ENCODE measurements around the gene RAB8B. TPM values are rescaled to one million over a fixed set of nuclear protein-coding genes. Genes with fewer than 3 reads are reported as not detected.

RAB8B gene
- total RNA-seq, 1 experiment from 2014 or later = 17.6 TPM

DNA sequence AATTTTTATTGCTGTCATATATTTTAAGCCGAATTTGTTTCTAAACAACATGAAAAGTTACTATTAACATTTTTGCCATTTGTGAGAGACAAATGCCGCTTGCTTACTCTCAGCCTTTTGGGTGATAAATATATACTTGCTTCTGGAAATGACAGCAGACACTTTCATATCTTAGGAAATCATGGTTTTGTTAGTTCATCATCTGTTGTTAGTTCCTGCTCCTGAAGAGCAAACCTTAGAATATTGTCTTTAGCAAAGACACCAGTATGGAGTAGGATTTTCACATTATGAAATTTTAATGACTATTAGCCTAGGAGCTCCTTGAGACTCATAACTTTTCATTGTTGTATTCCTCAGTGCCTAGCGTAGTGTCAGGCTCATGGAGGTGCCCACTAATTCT is 36.0 kb downstream of the RAB8B start:
- ATAC-seq (no peak), DNase-seq (ENCODE audit: low read depth, low spot score) (no peak)
- Histone ChIP-seq H3K36me3 (ENCODE audit: control insufficient read depth, insufficient read depth, low read length) (no peaks in the 10 kb centered on the region), H3K4me1 (ENCODE audit: control insufficient read depth, insufficient read depth, low read length) (no peaks in the 10 kb centered on the region; the same call in 1 of the 2 replicates), H3K9me3 (ENCODE audit: control insufficient read depth, insufficient read depth, low read depth, low read length) (no peaks in the 10 kb centered on the region), H3K27ac (ENCODE audit: low read length) (no peak overlapping the region), H3K4me3 (ENCODE audit: low read depth in 2 of 2, low read length in 2 of 2) (no peak overlapping the region), H3K27me3 (ENCODE audit: control insufficient read depth, insufficient read depth, low read length) (no peaks in the 10 kb centered on the region)
- BruUV-seq (replicated peaks) = no TSS peak
- TF ChIP-seq SIN3A (IDR thresholded peaks at IDR 0.05; ENCODE audit: borderline replicate concordance, insufficient read depth, low read depth, low read length) (no peak), POLR2AphosphoS5 (IDR thresholded peaks at IDR 0.05; ENCODE audit: low read depth, low read length) (no peak), TCF7L2 (IDR thresholded peaks at IDR 0.05; ENCODE audit: low read depth, low read length) (no peak), CTCF (IDR thresholded peaks at IDR 0.05) (no peak)
- TF ChIP-seq, protein P1, sequence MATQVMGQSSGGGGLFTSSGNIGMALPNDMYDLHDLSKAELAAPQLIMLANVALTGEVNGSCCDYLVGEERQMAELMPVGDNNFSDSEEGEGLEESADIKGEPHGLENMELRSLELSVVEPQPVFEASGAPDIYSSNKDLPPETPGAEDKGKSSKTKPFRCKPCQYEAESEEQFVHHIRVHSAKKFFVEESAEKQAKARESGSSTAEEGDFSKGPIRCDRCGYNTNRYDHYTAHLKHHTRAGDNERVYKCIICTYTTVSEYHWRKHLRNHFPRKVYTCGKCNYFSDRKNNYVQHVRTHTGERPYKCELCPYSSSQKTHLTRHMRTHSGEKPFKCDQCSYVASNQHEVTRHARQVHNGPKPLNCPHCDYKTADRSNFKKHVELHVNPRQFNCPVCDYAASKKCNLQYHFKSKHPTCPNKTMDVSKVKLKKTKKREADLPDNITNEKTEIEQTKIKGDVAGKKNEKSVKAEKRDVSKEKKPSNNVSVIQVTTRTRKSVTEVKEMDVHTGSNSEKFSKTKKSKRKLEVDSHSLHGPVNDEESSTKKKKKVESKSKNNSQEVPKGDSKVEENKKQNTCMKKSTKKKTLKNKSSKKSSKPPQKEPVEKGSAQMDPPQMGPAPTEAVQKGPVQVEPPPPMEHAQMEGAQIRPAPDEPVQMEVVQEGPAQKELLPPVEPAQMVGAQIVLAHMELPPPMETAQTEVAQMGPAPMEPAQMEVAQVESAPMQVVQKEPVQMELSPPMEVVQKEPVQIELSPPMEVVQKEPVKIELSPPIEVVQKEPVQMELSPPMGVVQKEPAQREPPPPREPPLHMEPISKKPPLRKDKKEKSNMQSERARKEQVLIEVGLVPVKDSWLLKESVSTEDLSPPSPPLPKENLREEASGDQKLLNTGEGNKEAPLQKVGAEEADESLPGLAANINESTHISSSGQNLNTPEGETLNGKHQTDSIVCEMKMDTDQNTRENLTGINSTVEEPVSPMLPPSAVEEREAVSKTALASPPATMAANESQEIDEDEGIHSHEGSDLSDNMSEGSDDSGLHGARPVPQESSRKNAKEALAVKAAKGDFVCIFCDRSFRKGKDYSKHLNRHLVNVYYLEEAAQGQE (IDR thresholded peaks at IDR 0.05; ENCODE audit: insufficient read depth in 1 of 2, low read depth in 2 of 2, low read length in 1 of 2) = no peak
- intact Hi-C loops (cut with micrococcal nuclease; ENCODE audit: unreplicated experiment) (no loop called here), in situ Hi-C loops (cut with HindIII; ENCODE audit: low pct_unique_long_range_greater_than_20kb, low sequenced_read_pairs) (no loop called here)
- POLR2A ChIA-PET = interaction anchor here (0.6 to 1.0 kb wide), 3 partner anchors 8 to 325 kb away, joined by 3 to 6 read pairs (median 4); no protein-coding TSS in a partner anchor
- CTCF ChIA-PET = no interaction called here

DNA sequence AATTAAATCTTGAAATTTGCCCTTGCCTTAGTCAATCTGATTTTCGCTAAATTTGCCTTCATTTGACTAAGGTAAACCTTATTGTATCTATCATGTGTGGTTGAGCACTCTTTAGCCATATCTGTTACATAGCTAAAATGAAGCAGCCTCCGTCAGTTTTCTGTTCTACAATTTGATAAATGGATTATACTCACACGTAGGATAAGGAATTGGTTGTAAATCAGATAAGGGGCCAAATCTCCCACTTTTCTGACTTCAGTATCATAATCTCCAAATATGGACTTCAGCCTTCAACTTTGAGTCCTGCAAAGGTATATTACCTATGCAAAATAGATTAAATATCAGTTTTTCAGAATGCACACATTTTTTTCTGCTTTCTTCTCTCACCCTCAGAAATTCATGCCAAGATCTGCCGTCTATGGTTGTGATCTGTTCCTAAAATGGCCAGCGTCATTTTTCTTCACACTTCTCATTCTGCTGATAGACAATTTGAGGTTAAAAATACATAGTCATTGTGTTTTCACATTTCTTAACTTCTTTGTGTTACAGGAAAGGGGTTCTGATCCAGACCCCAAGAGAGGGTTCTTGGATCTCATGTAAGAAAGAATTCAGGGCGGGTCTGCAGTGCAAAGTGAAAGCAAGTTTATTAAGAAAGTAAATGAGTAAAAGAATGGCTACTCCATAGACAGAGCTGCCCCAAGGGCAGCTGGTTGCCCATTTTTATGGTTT is 36.9 kb downstream of the RAB8B start:
- H3K36me3 ChIP-seq (ENCODE audit: control insufficient read depth, insufficient read depth, low read length) = no peaks in the 10 kb centered on the region
- DNase-seq (ENCODE audit: low read depth, low spot score) (no peak), ATAC-seq (no peak)
- H3K4me3 ChIP-seq (ENCODE audit: low read depth in 2 of 2, low read length in 2 of 2) = no peak overlapping the region
- in situ Hi-C loops (cut with HindIII; ENCODE audit: low pct_unique_long_range_greater_than_20kb, low sequenced_read_pairs) = no loop called here
- no peaks in the 10 kb centered on the region; the same call in 1 of the 2 replicates for H3K4me1 ChIP-seq (ENCODE audit: control insufficient read depth, insufficient read depth, low read length)
- H3K9me3 ChIP-seq (ENCODE audit: control insufficient read depth, insufficient read depth, low read depth, low read length) = no peaks in the 10 kb centered on the region
- TF ChIP-seq CTCF (IDR thresholded peaks at IDR 0.05) (no peak), POLR2AphosphoS5 (IDR thresholded peaks at IDR 0.05; ENCODE audit: low read depth, low read length) (no peak), TCF7L2 (IDR thresholded peaks at IDR 0.05; ENCODE audit: low read depth, low read length) (no peak), SIN3A (IDR thresholded peaks at IDR 0.05; ENCODE audit: borderline replicate concordance, insufficient read depth, low read depth, low read length) (no peak)
- TF ChIP-seq, protein P1 (IDR thresholded peaks at IDR 0.05; ENCODE audit: insufficient read depth in 1 of 2, low read depth in 2 of 2, low read length in 1 of 2) = no peak
- BruUV-seq (replicated peaks) = no TSS peak
- POLR2A ChIA-PET = no interaction called here
- H3K27ac ChIP-seq (ENCODE audit: low read length) = no peak overlapping the region
- CTCF ChIA-PET = no interaction called here
- no peaks in the 10 kb centered on the region for H3K27me3 ChIP-seq (ENCODE audit: control insufficient read depth, insufficient read depth, low read length)
- intact Hi-C loops (cut with micrococcal nuclease; ENCODE audit: unreplicated experiment) = no loop called here
